ENCODE data around the gene ZNF343.

ZNF343 gene

DNA sequence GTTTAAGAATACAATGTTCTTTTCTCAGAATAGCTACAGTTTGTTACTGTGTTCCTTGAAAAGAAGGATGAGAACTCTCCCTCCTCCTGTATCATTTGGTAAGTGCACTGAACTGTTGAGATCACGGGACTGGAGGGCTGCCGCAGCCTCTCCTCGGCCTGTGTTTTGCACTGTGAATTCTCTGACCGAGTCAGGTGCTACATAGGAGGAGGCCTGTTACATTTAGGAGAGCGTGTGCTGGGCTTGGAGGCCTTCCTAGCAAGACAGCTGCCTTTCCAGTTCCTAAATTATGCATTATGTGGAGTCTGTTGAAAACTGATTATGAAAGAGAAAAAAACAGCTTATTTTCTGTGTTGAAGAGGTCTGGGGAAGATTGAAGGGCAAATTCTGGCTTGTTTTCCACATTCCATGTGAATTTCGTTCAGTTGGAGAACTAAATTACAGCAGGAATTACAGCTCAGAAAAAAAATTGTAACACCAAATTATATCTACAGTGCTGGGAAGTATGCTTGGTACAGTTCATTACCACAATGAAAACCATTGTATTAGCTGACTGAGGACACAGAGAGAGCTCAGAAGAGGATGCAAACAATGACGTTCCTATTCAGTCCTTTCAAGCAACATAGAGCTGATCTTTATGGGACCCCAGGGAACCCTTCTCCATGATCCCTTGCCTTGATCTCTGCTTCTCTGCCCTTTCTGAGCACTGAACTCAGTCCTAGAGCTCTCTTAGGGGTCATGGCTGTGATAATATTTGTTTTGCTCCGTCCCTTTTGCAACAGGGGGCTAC is 30.4 kb upstream of the ZNF343 start:
- no peak for TF ChIP-seq CTCF (IDR thresholded peaks at IDR 0.05; ENCODE audit: control insufficient read depth, extremely low read depth, insufficient read depth)
- no peak overlapping the region for H3K4me3 ChIP-seq (ENCODE audit: low read depth, low read length)
- DNase-seq (ENCODE audit: low read depth) = no peak

DNA sequence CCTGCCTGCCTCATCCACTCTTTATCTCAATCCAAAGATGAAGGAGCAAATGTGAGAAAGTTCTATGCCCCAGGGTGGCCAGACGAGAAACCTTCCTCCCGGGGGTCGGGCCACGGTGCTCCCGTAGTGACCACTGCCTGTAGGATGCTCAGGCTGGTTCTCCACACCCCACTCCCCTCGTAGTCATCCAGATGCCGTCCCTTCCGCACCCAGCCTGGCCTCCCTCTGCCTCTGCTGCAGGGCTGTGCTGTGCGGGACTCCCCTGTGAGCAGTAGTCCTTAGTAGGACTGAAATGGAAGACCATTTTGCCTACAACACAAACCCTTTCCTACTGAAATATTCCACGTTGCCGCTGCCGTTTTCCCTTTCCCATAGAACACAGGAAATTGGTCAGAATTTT is 29.6 kb upstream of the ZNF343 start:
- no peak for DNase-seq (ENCODE audit: low read depth)
- no peak for TF ChIP-seq CTCF (IDR thresholded peaks at IDR 0.05; ENCODE audit: control insufficient read depth, extremely low read depth, insufficient read depth)
- H3K4me3 ChIP-seq (ENCODE audit: low read depth, low read length) = no peak overlapping the region

- no peak for TF ChIP-seq CTCF (IDR thresholded peaks at IDR 0.05; ENCODE audit: control insufficient read depth, extremely low read depth, insufficient read depth)
Observed at GRCh38 chr20:2537101-2537500, 28.4 kb upstream of the ZNF343 start.

GRCh38 chr20:2536560-2536986 is 27.9 kb upstream of the ZNF343 start, which contains the start of gene TMC2:
Gene TMC2 (plus strand): TSS chr20:2536573. CDS start chr20:2536622, 49 bp downstream.
- DNase-seq (ENCODE audit: low read depth) = no peak
- TF ChIP-seq CTCF (IDR thresholded peaks at IDR 0.05; ENCODE audit: control insufficient read depth, extremely low read depth, insufficient read depth) = no peak
- no peak within 1 kb of the TSS for H3K4me3 ChIP-seq (ENCODE audit: low read depth, low read length)

More at GRCh38 chr20:2537101-2537500, 28.4 kb upstream of the ZNF343 start:
- no peak overlapping the region for H3K4me3 ChIP-seq (ENCODE audit: low read depth, low read length)
- DNase-seq (ENCODE audit: low read depth) = no peak

DNA sequence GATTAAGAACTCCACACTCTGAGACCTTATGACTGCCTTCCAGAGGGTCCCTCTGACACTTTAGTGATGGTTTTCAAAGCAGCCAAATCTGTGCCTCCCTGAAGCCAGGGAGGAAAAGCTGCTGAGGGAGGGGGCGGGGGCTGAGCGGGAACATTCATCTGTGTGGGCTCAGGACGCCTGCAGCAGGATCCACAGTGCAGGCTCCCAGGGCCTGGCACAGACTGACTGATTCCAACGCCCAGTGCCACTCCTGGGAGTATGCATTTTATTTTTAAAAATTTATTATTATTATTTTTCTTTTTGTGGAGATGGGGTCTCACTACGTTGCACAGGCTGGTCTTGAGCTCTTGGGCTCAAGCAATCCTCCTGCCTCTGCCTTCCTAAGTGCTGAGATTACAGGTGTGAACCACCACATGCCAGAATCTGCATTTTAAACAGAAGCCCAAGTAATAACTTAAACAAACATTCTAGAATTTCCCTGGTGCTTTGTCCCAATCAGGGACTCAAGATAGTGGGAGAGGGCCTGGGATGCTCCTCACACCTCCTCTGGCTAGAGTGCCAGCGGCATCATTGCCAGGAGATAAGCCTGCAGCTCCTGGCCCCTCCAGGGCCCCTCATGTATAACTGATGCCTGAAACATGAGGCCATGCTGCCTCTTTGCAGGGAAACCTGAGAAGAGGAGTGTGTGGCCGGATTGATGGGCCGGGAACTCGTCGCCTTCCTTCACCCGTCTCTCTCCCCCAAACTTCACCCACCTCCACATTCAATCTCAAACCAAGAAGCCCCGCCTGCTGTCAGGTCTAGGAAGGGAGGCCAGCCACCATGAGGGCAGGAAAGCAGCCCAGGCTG is 27.2 kb upstream of the ZNF343 start:
- no peak for TF ChIP-seq CTCF (IDR thresholded peaks at IDR 0.05; ENCODE audit: control insufficient read depth, extremely low read depth, insufficient read depth)
- H3K4me3 ChIP-seq (ENCODE audit: low read depth, low read length) = no peak overlapping the region

GRCh38 chr20:2533118-2533517 is 24.4 kb upstream of the ZNF343 start:
- no peak for TF ChIP-seq CTCF (IDR thresholded peaks at IDR 0.05; ENCODE audit: control insufficient read depth, extremely low read depth, insufficient read depth)
- H3K4me3 ChIP-seq (ENCODE audit: low read depth, low read length) = no peak overlapping the region
- DNase-seq (ENCODE audit: low read depth) = no peak

More for the DNA sequence above, 27.2 kb upstream of the ZNF343 start:
- DNase-seq (ENCODE audit: low read depth) = no peak

All from LNCaP clone FGC (cell line).